ENCODE data around the gene EFEMP2.

DNA sequence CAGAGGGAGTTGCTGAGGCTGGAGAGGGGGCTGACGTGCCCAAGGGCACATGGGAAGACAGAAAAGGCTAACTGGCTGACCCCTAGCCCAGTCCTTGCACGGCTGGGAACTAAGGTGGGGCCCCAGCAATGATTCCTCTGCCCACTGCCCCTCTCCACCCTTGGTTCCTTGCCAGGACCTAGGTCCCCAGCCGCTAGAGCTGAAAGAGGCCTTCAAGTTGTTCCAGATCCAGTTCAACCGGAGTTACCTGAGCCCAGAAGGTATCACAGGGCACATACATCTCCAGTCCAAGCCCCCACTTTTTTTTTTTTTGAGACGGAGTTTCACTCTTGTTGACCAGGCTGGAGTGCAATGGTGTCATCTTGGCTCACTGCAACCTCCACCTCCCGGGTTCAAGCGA is 7.4 kb upstream of the EFEMP2 start:
- TF ChIP-seq, protein P1, sequence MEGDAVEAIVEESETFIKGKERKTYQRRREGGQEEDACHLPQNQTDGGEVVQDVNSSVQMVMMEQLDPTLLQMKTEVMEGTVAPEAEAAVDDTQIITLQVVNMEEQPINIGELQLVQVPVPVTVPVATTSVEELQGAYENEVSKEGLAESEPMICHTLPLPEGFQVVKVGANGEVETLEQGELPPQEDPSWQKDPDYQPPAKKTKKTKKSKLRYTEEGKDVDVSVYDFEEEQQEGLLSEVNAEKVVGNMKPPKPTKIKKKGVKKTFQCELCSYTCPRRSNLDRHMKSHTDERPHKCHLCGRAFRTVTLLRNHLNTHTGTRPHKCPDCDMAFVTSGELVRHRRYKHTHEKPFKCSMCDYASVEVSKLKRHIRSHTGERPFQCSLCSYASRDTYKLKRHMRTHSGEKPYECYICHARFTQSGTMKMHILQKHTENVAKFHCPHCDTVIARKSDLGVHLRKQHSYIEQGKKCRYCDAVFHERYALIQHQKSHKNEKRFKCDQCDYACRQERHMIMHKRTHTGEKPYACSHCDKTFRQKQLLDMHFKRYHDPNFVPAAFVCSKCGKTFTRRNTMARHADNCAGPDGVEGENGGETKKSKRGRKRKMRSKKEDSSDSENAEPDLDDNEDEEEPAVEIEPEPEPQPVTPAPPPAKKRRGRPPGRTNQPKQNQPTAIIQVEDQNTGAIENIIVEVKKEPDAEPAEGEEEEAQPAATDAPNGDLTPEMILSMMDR (optimal IDR thresholded peaks at IDR 0.05 in 1 of 3, IDR thresholded peaks at IDR 0.05 in 1 of 3, conservative IDR thresholded peaks at IDR 0.05 in 1 of 3; ENCODE audit: extremely low read depth in 1 of 3, insufficient read depth in 2 of 3, low read length in 3 of 3) = no peak
- TF ChIP-seq EZH2 (IDR thresholded peaks at IDR 0.05; ENCODE audit: low read length) = no peak

All from keratinocyte (primary cell).